Osteocyte (in vitro differentiated cells): Measurements from ENCODE around the gene EIF3C. TPM values are rescaled to one million over a fixed set of nuclear protein-coding genes. Genes with fewer than 3 reads are reported as not detected.
"Not testable (repeated sequence)": the region's sequence is repeated elsewhere in the genome, so short reads cannot be mapped to it uniquely, and the experiment has no call there.

Experiments used
- DNase-seq: peaks from one replicate; pipeline ENCODE4 v3.0.0; 2021; ENCODE audit warnings: mixed read lengths; ENCODE audit not compliant: unreplicated experiment; ENCODE audit errors: extremely low spot score
- H3K27ac Mint-ChIP-seq: one replicate; pipeline ENCODE4 v1.8.0; 2021; ENCODE audit warnings: mild to moderate bottlenecking, mixed read lengths; ENCODE audit not compliant: unreplicated experiment
- H3K27me3 Mint-ChIP-seq: one replicate; pipeline ENCODE4 v1.8.0; 2021; ENCODE audit warnings: mixed read lengths; ENCODE audit not compliant: unreplicated experiment
- H3K36me3 Mint-ChIP-seq: one replicate; pipeline ENCODE4 v1.8.0; 2021; ENCODE audit warnings: mixed read lengths; ENCODE audit not compliant: unreplicated experiment
- H3K4me1 Mint-ChIP-seq: one replicate; pipeline ENCODE4 v1.8.0; 2021; ENCODE audit warnings: mixed read lengths; ENCODE audit not compliant: unreplicated experiment
- H3K4me3 Mint-ChIP-seq: one replicate; pipeline ENCODE4 v1.8.0; 2021; ENCODE audit warnings: mild to moderate bottlenecking, moderate library complexity, mixed read lengths; ENCODE audit not compliant: unreplicated experiment
- H3K9me3 Mint-ChIP-seq: one replicate; pipeline ENCODE4 v1.8.0; 2021; ENCODE audit warnings: mixed read lengths; ENCODE audit not compliant: unreplicated experiment
- long read RNA-seq: library from polyadenylated mRNA; unstranded; transcript quantifications from one replicate; pipeline ENCODE4 v2.0.0, GENCODE V29; 2021
- total RNA-seq: library from RNA; stranded (reverse); gene quantifications from 2 replicates; pipeline ENCODE4 v1.2.1, GENCODE V29; 2021

The EIF3C gene
- total RNA-seq = 950 and 1,034 TPM in 2 replicates
- long read RNA-seq, transcript EIF3C-209 (21 exons, 3,128 nt) = minor isoform, 65 of 5,016 reads
- long read RNA-seq, transcript EIF3C-201 (21 exons, 3,145 nt) = major isoform, 4,142 of 5,016 reads
- long read RNA-seq, transcript EIF3C-202 (21 exons, 3,137 nt) = minor isoform, 73 of 5,016 reads
- long read RNA-seq, transcript EIF3C-211 (20 exons, 2,986 nt) = minor isoform, 278 of 5,016 reads
- long read RNA-seq, partial matches to known transcripts = 304 of 5,016 reads
- long read RNA-seq, other reads (novel, unspliced or antisense) = 110 of 5,016 reads

GRCh38 chr16:28711220-28712083 is at the start of gene EIF3C:
Gene EIF3C (plus strand): TSS chr16:28711464. CDS start chr16:28711687, 223 bp downstream.
- H3K9me3 Mint-ChIP-seq, H3K27ac Mint-ChIP-seq, H3K27me3 Mint-ChIP-seq, H3K36me3 Mint-ChIP-seq, H3K4me1 Mint-ChIP-seq, DNase-seq: not testable (repeated sequence)
- peak within 1 kb of the TSS; percentile 68 for H3K4me3 Mint-ChIP-seq

GRCh38 chr16:28666264-28666663 is 45.0 kb upstream of the EIF3C start:
- H3K36me3 Mint-ChIP-seq, H3K4me3 Mint-ChIP-seq, H3K27me3 Mint-ChIP-seq, H3K27ac Mint-ChIP-seq, H3K4me1 Mint-ChIP-seq, H3K9me3 Mint-ChIP-seq: not testable (repeated sequence)
- DNase-seq = peak; percentile 53

GRCh38 chr16:28667480-28667879 is 43.8 kb upstream of the EIF3C start:
- H3K27me3 Mint-ChIP-seq, H3K9me3 Mint-ChIP-seq, DNase-seq, H3K27ac Mint-ChIP-seq, H3K36me3 Mint-ChIP-seq, H3K4me1 Mint-ChIP-seq, H3K4me3 Mint-ChIP-seq: not testable (repeated sequence)

GRCh38 chr16:28668199-28668598 is 43.1 kb upstream of the EIF3C start:
- H3K27ac Mint-ChIP-seq, H3K4me1 Mint-ChIP-seq, DNase-seq, H3K9me3 Mint-ChIP-seq, H3K27me3 Mint-ChIP-seq, H3K4me3 Mint-ChIP-seq, H3K36me3 Mint-ChIP-seq: not testable (repeated sequence)

GRCh38 chr16:28688327-28688952 is 22.8 kb upstream of the EIF3C start:
- not testable (repeated sequence) for DNase-seq, H3K36me3 Mint-ChIP-seq, H3K9me3 Mint-ChIP-seq, H3K27ac Mint-ChIP-seq, H3K4me3 Mint-ChIP-seq, H3K27me3 Mint-ChIP-seq, H3K4me1 Mint-ChIP-seq

- not testable (repeated sequence) for H3K36me3 Mint-ChIP-seq, H3K4me3 Mint-ChIP-seq, H3K9me3 Mint-ChIP-seq, DNase-seq, H3K4me1 Mint-ChIP-seq, H3K27ac Mint-ChIP-seq, H3K27me3 Mint-ChIP-seq
Measured at GRCh38 chr16:28689425-28689824, 21.8 kb upstream of the EIF3C start.

- H3K9me3 Mint-ChIP-seq, DNase-seq, H3K27me3 Mint-ChIP-seq, H3K27ac Mint-ChIP-seq, H3K4me1 Mint-ChIP-seq, H3K4me3 Mint-ChIP-seq, H3K36me3 Mint-ChIP-seq: not testable (repeated sequence)
Measured at GRCh38 chr16:28691722-28692121, 19.5 kb upstream of the EIF3C start.

- not testable (repeated sequence) for H3K4me3 Mint-ChIP-seq, H3K27me3 Mint-ChIP-seq, H3K9me3 Mint-ChIP-seq, H3K27ac Mint-ChIP-seq, H3K36me3 Mint-ChIP-seq, DNase-seq, H3K4me1 Mint-ChIP-seq
Measured at GRCh38 chr16:28693257-28693950, 17.9 kb upstream of the EIF3C start.

GRCh38 chr16:28699792-28700191 is 11.5 kb upstream of the EIF3C start:
- H3K27me3 Mint-ChIP-seq, H3K9me3 Mint-ChIP-seq, H3K36me3 Mint-ChIP-seq, H3K4me1 Mint-ChIP-seq, H3K4me3 Mint-ChIP-seq, DNase-seq, H3K27ac Mint-ChIP-seq: not testable (repeated sequence)

- DNase-seq, H3K27ac Mint-ChIP-seq, H3K4me1 Mint-ChIP-seq, H3K27me3 Mint-ChIP-seq, H3K36me3 Mint-ChIP-seq, H3K4me3 Mint-ChIP-seq, H3K9me3 Mint-ChIP-seq: not testable (repeated sequence)
Measured at GRCh38 chr16:28700349-28700748, 10.9 kb upstream of the EIF3C start.

GRCh38 chr16:28701384-28701783 is 9.9 kb upstream of the EIF3C start:
- not testable (repeated sequence) for H3K36me3 Mint-ChIP-seq, H3K4me1 Mint-ChIP-seq, H3K9me3 Mint-ChIP-seq, H3K27me3 Mint-ChIP-seq, DNase-seq, H3K4me3 Mint-ChIP-seq, H3K27ac Mint-ChIP-seq
